ENCODE results near the gene MAB21L2.

MAB21L2 gene

GRCh38 chr4:150591406-150591805 lies 9.5 kb downstream of the MAB21L2 start:
- Histone ChIP-seq H3K4me3 (ENCODE audit: low read length, poor library complexity, severe bottlenecking) (no peak overlapping the region), H4K20me1 (ENCODE audit: insufficient read depth, low read length, poor library complexity, severe bottlenecking) (no peaks in the 10 kb centered on the region), H3K4me1 (ENCODE audit: insufficient read depth, low read length, poor library complexity, severe bottlenecking) (peaks cover 6% of the 10 kb centered on the region), H2AFZ (ENCODE audit: low read length) (no peak overlapping the region), H3K36me3 (ENCODE audit: insufficient read depth, low read length) (peaks cover 16% of the 10 kb centered on the region; the same call in 1 of the 2 replicates), H3K9me3 (ENCODE audit: insufficient read depth, low read depth, low read length) (no peaks in the 10 kb centered on the region), H3K4me2 (ENCODE audit: low read depth, low read length, poor library complexity, severe bottlenecking) (no peak overlapping the region), H3K79me2 (ENCODE audit: insufficient read depth, low read length) (no peaks in the 10 kb centered on the region), H3K9ac (ENCODE audit: low read depth, low read length, poor library complexity, severe bottlenecking) (no peak overlapping the region), H3F3A (ENCODE audit: low read depth) (no peaks in the 10 kb centered on the region), H3K27me3 (ENCODE audit: insufficient read depth, low read length, poor library complexity, severe bottlenecking) (no peaks in the 10 kb centered on the region), H3K9me2 (replicated peaks; ENCODE audit: low read depth, low read length) (no peaks in the 10 kb centered on the region)
- no peak for TF ChIP-seq EZH2phosphoT487 (IDR thresholded peaks at IDR 0.05; ENCODE audit: borderline replicate concordance)
- TF ChIP-seq CTCF (conservative IDR thresholded peaks at IDR 0.05; ENCODE audit: low read length) = no peak

- H3K27me3 ChIP-seq (ENCODE audit: insufficient read depth, low read length, poor library complexity, severe bottlenecking) = no peaks in the 10 kb centered on the region
- H3K9me3 ChIP-seq (ENCODE audit: insufficient read depth, low read depth, low read length) = no peaks in the 10 kb centered on the region
- no peak overlapping the region for H2AFZ ChIP-seq (ENCODE audit: low read length)
- no peaks in the 10 kb centered on the region for H3K9me2 ChIP-seq (replicated peaks; ENCODE audit: low read depth, low read length)
- no peak overlapping the region for H3K4me3 ChIP-seq (ENCODE audit: low read length, poor library complexity, severe bottlenecking)
- no peaks in the 10 kb centered on the region for H3K79me2 ChIP-seq (ENCODE audit: insufficient read depth, low read length)
- H3K4me1 ChIP-seq (ENCODE audit: insufficient read depth, low read length, poor library complexity, severe bottlenecking) = peaks cover 6% of the 10 kb centered on the region
- H3K4me2 ChIP-seq (ENCODE audit: low read depth, low read length, poor library complexity, severe bottlenecking) = no peak overlapping the region
- H3K36me3 ChIP-seq (ENCODE audit: insufficient read depth, low read length) = peaks cover 16% of the 10 kb centered on the region; the same call in 1 of the 2 replicates
- no peaks in the 10 kb centered on the region for H4K20me1 ChIP-seq (ENCODE audit: insufficient read depth, low read length, poor library complexity, severe bottlenecking)
- no peak overlapping the region for H3K9ac ChIP-seq (ENCODE audit: low read depth, low read length, poor library complexity, severe bottlenecking)
- no peaks in the 10 kb centered on the region for H3F3A ChIP-seq (ENCODE audit: low read depth)
- TF ChIP-seq CTCF (conservative IDR thresholded peaks at IDR 0.05; ENCODE audit: low read length) (no peak), EZH2phosphoT487 (IDR thresholded peaks at IDR 0.05; ENCODE audit: borderline replicate concordance) (no peak)
Measured at GRCh38 chr4:150591904-150592303, 10.0 kb downstream of the MAB21L2 start.

- peak; percentile 56 for TF ChIP-seq CTCF (conservative IDR thresholded peaks at IDR 0.05; ENCODE audit: low read length)
- no peak for TF ChIP-seq EZH2phosphoT487 (IDR thresholded peaks at IDR 0.05; ENCODE audit: borderline replicate concordance)
Measured at GRCh38 chr4:150593996-150594395, 12.0 kb downstream of the MAB21L2 start.

More at GRCh38 chr4:150593996-150594395, 12.0 kb downstream of the MAB21L2 start:
- no peaks in the 10 kb centered on the region for H3K27me3 ChIP-seq (ENCODE audit: insufficient read depth, low read length, poor library complexity, severe bottlenecking)
- no peak overlapping the region for H3K4me2 ChIP-seq (ENCODE audit: low read depth, low read length, poor library complexity, severe bottlenecking)
- no peaks in the 10 kb centered on the region for H3K79me2 ChIP-seq (ENCODE audit: insufficient read depth, low read length)
- no peak overlapping the region for H3K4me3 ChIP-seq (ENCODE audit: low read length, poor library complexity, severe bottlenecking)
- H3F3A ChIP-seq (ENCODE audit: low read depth) = no peaks in the 10 kb centered on the region
- no peaks in the 10 kb centered on the region for H3K9me2 ChIP-seq (replicated peaks; ENCODE audit: low read depth, low read length)
- H3K9me3 ChIP-seq (ENCODE audit: insufficient read depth, low read depth, low read length) = no peaks in the 10 kb centered on the region
- peaks cover 6% of the 10 kb centered on the region for H3K4me1 ChIP-seq (ENCODE audit: insufficient read depth, low read length, poor library complexity, severe bottlenecking)
- no peak overlapping the region for H2AFZ ChIP-seq (ENCODE audit: low read length)
- H4K20me1 ChIP-seq (ENCODE audit: insufficient read depth, low read length, poor library complexity, severe bottlenecking) = no peaks in the 10 kb centered on the region
- H3K9ac ChIP-seq (ENCODE audit: low read depth, low read length, poor library complexity, severe bottlenecking) = no peak overlapping the region
- peaks cover 15% of the 10 kb centered on the region; the same call in 1 of the 2 replicates for H3K36me3 ChIP-seq (ENCODE audit: insufficient read depth, low read length)

All from Loucy (cell line).